ENCODE results near the gene SEMA4F. TPM values are rescaled to one million over a fixed set of nuclear protein-coding genes. Genes with fewer than 3 reads are reported as not detected.

The SEMA4F gene
- total RNA-seq, 4 donors from 2014 or later, result 3.5 to 8.2 (median 4.6) TPM

- TF ChIP-seq POLR2AphosphoS5 (IDR thresholded peaks at IDR 0.05), result no peak
- no peak for TF ChIP-seq EP300 (IDR thresholded peaks at IDR 0.05)
- Histone ChIP-seq H3K4me3 (no peak overlapping the region), H3K9me3 (no peaks in the 10 kb centered on the region), H3K36me3 (peaks cover 48% of the 10 kb centered on the region), H3K27ac (no peak overlapping the region), H3K4me1 (no peaks in the 10 kb centered on the region), H3K27me3 (no peaks in the 10 kb centered on the region)
- no peak for DNase-seq (ENCODE audit: low spot score in 2 of 2)
- 92% methylated on average over 4 of the region's 4 CpGs for WGBS
These were observed 22.3 kb downstream of the SEMA4F start for GRCh38 chr2:74676331-74676730.

- peaks cover 36% of the 10 kb centered on the region for H3K36me3 ChIP-seq
- no peaks in the 10 kb centered on the region for H3K9me3 ChIP-seq
These were observed 25.6 kb downstream of the SEMA4F start for GRCh38 chr2:74679615-74680014.

GRCh38 chr2:74682501-74682900 lies 28.5 kb downstream of the SEMA4F start:
- TF ChIP-seq CTCF (IDR thresholded peaks at IDR 0.05) (no peak), POLR2A (IDR thresholded peaks at IDR 0.05) (no peak), EP300 (IDR thresholded peaks at IDR 0.05) (no peak), POLR2AphosphoS5 (IDR thresholded peaks at IDR 0.05) (no peak)
- Histone ChIP-seq H3K27ac (no peak overlapping the region), H3K9me3 (no peaks in the 10 kb centered on the region), H3K36me3 (peaks cover 12% of the 10 kb centered on the region), H3K4me3 (no peak overlapping the region), H3K4me1 (no peaks in the 10 kb centered on the region), H3K27me3 (no peaks in the 10 kb centered on the region)
- no peak for DNase-seq (ENCODE audit: low spot score in 2 of 2)

More at GRCh38 chr2:74679615-74680014, 25.6 kb downstream of the SEMA4F start:
- WGBS, result 96% methylated on average over 14 of the region's 15 CpGs
- DNase-seq (ENCODE audit: low spot score in 2 of 2), result no peak
- no peaks in the 10 kb centered on the region for H3K4me1 ChIP-seq
- no peak overlapping the region for H3K27ac ChIP-seq
- TF ChIP-seq EP300 (IDR thresholded peaks at IDR 0.05) (no peak), POLR2A (IDR thresholded peaks at IDR 0.05) (no peak), POLR2AphosphoS5 (IDR thresholded peaks at IDR 0.05) (no peak)
- no peaks in the 10 kb centered on the region for H3K27me3 ChIP-seq
- H3K4me3 ChIP-seq, result no peak overlapping the region

- Histone ChIP-seq H3K4me3 (no peak overlapping the region), H3K36me3 (no peaks in the 10 kb centered on the region), H3K4me1 (no peaks in the 10 kb centered on the region), H3K27me3 (no peaks in the 10 kb centered on the region), H3K27ac (no peak overlapping the region), H3K9me3 (no peaks in the 10 kb centered on the region)
- no peak for DNase-seq (ENCODE audit: low spot score in 2 of 2)
- WGBS, result 81% methylated on average over 3 of the region's 3 CpGs
- no peak for TF ChIP-seq POLR2AphosphoS5 (IDR thresholded peaks at IDR 0.05)
- TF ChIP-seq EP300 (IDR thresholded peaks at IDR 0.05), result no peak
- no peak for TF ChIP-seq CTCF (IDR thresholded peaks at IDR 0.05)
- TF ChIP-seq POLR2A (IDR thresholded peaks at IDR 0.05), result no peak
These were observed 31.4 kb downstream of the SEMA4F start for GRCh38 chr2:74685408-74685807.

GRCh38 chr2:74688881-74689280 lies 34.8 kb downstream of the SEMA4F start:
- no peak overlapping the region for H3K27ac ChIP-seq
- H3K4me1 ChIP-seq, result no peaks in the 10 kb centered on the region
- H3K4me3 ChIP-seq, result no peak overlapping the region
- WGBS, result 83% methylated on average over 1 of the region's 1 CpG
- H3K27me3 ChIP-seq, result no peaks in the 10 kb centered on the region
- TF ChIP-seq EP300 (IDR thresholded peaks at IDR 0.05), result no peak
- TF ChIP-seq POLR2AphosphoS5 (IDR thresholded peaks at IDR 0.05), result no peak
- no peaks in the 10 kb centered on the region for H3K36me3 ChIP-seq
- no peak for DNase-seq (ENCODE audit: low spot score in 2 of 2)
- H3K9me3 ChIP-seq, result no peaks in the 10 kb centered on the region

GRCh38 chr2:74689671-74690070 lies 35.6 kb downstream of the SEMA4F start:
- Histone ChIP-seq H3K27ac (no peak overlapping the region), H3K36me3 (no peaks in the 10 kb centered on the region), H3K4me1 (peaks cover 4% of the 10 kb centered on the region), H3K4me3 (no peak overlapping the region), H3K9me3 (no peaks in the 10 kb centered on the region), H3K27me3 (no peaks in the 10 kb centered on the region)
- WGBS, result 76% methylated on average over 3 of the region's 3 CpGs
- TF ChIP-seq CTCF (IDR thresholded peaks at IDR 0.05) (no peak), POLR2AphosphoS5 (IDR thresholded peaks at IDR 0.05) (no peak), EP300 (IDR thresholded peaks at IDR 0.05) (no peak), POLR2A (IDR thresholded peaks at IDR 0.05) (no peak)
- no peak for DNase-seq (ENCODE audit: low spot score in 2 of 2)

- H3K27me3 ChIP-seq, result no peaks in the 10 kb centered on the region
- H3K4me1 ChIP-seq, result peaks cover 4% of the 10 kb centered on the region
- no peak for DNase-seq (ENCODE audit: low spot score in 2 of 2)
- no peak overlapping the region for H3K4me3 ChIP-seq
- H3K9me3 ChIP-seq, result no peaks in the 10 kb centered on the region
- WGBS, result 5% methylated on average over 4 of the region's 4 CpGs
- TF ChIP-seq EP300 (IDR thresholded peaks at IDR 0.05) (no peak), CTCF (IDR thresholded peaks at IDR 0.05) (peak; percentile 41 to 53), POLR2A (IDR thresholded peaks at IDR 0.05) (no peak), POLR2AphosphoS5 (IDR thresholded peaks at IDR 0.05) (no peak)
- no peaks in the 10 kb centered on the region for H3K36me3 ChIP-seq
- H3K27ac ChIP-seq, result no peak overlapping the region
These were observed 36.5 kb downstream of the SEMA4F start for GRCh38 chr2:74690571-74690970.
